ENCODE measurements around the gene LDLRAD4. TPM values are rescaled to one million over a fixed set of nuclear protein-coding genes. Genes with fewer than 3 reads are reported as not detected.

Gene LDLRAD4
- polyA plus RNA-seq, 1 experiment = not detected

DNA sequence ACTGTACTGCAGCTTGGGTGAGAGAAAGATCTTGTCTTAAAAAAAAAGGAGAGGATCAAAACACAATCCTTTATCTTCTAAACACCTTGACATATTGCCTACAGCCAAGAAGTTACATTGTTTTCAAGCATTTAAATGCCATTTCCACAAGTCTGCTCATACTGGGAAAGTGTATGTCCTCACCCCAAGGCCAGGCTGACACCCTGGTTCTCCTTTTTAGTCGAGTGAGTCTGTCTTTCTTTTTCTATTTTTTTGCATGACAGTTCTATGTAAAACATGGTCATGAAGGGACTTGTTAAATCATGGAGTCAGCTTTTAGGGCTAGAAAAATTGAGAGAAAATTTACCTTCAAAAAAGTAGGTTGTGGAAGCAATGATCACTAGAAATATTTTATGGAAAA, 274.5 kb downstream of the LDLRAD4 start:
- TF ChIP-seq CTCF (IDR thresholded peaks at IDR 0.05; ENCODE audit: low read depth, low read length) = no peak
- no peak overlapping the region for H3K27ac ChIP-seq (ENCODE audit: low read depth, low read length)
- ChIA-PET POLR2A (no interaction called here), CTCF (no interaction called here)
- no peak for DNase-seq (ENCODE audit: low read depth, low spot score)
- no peaks in the 10 kb centered on the region for H3K27me3 ChIP-seq (ENCODE audit: control insufficient read depth, insufficient read depth, low read length)
- peaks cover 6% of the 10 kb centered on the region for H3K9me3 ChIP-seq (ENCODE audit: control insufficient read depth, insufficient read depth, low read length)
- no peak overlapping the region for H3K4me3 ChIP-seq (ENCODE audit: low read depth, low read length)

- no peak for TF ChIP-seq CTCF (IDR thresholded peaks at IDR 0.05; ENCODE audit: low read depth, low read length)
- DNase-seq (ENCODE audit: low read depth, low spot score) = no peak
- Histone ChIP-seq H3K27ac (ENCODE audit: low read depth, low read length) (no peak overlapping the region), H3K27me3 (ENCODE audit: control insufficient read depth, insufficient read depth, low read length) (no peaks in the 10 kb centered on the region), H3K4me3 (ENCODE audit: low read depth, low read length) (no peak overlapping the region), H3K9me3 (ENCODE audit: control insufficient read depth, insufficient read depth, low read length) (peaks cover 12% of the 10 kb centered on the region)
- ChIA-PET POLR2A (no interaction called here), CTCF (interaction anchor here (0.5 kb wide), 1 partner anchor 455 kb away, joined by 3 read pairs; no protein-coding TSS in a partner anchor)
Measured at GRCh38 chr18:13493725-13494124, 275.2 kb downstream of the LDLRAD4 start.

DNA sequence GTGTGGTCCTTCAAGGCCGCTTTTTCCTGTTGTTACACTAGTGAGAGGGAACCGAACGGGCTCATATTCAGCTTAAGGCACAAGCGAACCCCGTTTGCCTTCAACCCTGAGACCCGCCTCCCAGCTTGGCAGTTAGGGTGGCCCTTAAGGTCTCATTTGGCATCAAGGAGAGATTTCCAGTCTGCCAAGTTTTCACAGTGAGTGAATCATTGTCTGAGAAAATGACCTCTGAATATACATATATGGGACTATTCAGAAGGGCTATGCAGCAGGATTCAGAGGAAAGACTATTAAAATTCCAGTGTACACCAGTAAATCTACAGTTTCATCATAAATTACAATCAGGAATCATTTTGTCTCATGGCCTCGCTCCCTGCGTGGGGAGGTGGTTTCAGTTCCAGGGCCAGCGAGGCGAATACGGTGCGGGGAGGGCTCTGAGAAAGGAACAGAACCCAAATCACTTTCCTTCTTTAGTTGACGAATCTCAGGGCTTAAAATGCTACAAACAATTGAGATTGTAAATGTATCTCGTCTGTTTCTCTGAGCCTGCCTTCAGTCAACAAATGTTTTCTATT, 276.4 kb downstream of the LDLRAD4 start:
- no peak for DNase-seq (ENCODE audit: low read depth, low spot score)
- Histone ChIP-seq H3K9me3 (ENCODE audit: control insufficient read depth, insufficient read depth, low read length) (peaks cover 22% of the 10 kb centered on the region), H3K4me3 (ENCODE audit: low read depth, low read length) (no peak overlapping the region), H3K27me3 (ENCODE audit: control insufficient read depth, insufficient read depth, low read length) (no peaks in the 10 kb centered on the region), H3K27ac (ENCODE audit: low read depth, low read length) (no peak overlapping the region)
- ChIA-PET POLR2A (no interaction called here), CTCF (no interaction called here)
- no peak for TF ChIP-seq CTCF (IDR thresholded peaks at IDR 0.05; ENCODE audit: low read depth, low read length)

DNA sequence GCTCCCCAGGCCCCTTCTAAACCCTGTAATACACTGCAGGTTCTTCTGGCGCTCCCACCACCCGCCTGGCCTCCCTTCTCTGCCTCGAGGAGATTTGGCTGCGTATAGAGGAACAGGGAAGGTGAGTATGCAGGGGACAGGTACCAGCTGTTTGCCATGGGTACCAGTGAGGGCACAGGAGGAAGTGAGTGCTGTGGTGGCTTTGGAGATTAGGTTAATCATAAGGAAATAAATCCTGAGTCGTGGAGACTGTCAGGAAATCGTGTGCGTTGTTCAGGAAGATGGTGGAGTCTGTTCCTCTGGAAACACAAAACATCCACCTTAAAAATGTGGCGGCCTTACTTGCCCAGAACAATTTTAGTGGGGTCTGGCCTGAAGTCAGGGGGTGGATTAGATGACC, 277.4 kb downstream of the LDLRAD4 start:
- no peak overlapping the region for H3K27ac ChIP-seq (ENCODE audit: low read depth, low read length)
- no peak for TF ChIP-seq CTCF (IDR thresholded peaks at IDR 0.05; ENCODE audit: low read depth, low read length)
- ChIA-PET CTCF (no interaction called here), POLR2A (no interaction called here)
- no peaks in the 10 kb centered on the region for H3K27me3 ChIP-seq (ENCODE audit: control insufficient read depth, insufficient read depth, low read length)
- H3K9me3 ChIP-seq (ENCODE audit: control insufficient read depth, insufficient read depth, low read length) = peaks cover 26% of the 10 kb centered on the region
- no peak for DNase-seq (ENCODE audit: low read depth, low spot score)
- no peak overlapping the region for H3K4me3 ChIP-seq (ENCODE audit: low read depth, low read length)

- POLR2A ChIA-PET = no interaction called here
- CTCF ChIA-PET = no interaction called here
- DNase-seq (ENCODE audit: low read depth, low spot score) = no peak
- TF ChIP-seq CTCF (IDR thresholded peaks at IDR 0.05; ENCODE audit: low read depth, low read length) = no peak
- H3K9me3 ChIP-seq (ENCODE audit: control insufficient read depth, insufficient read depth, low read length) = peaks cover 26% of the 10 kb centered on the region
- no peak overlapping the region for H3K27ac ChIP-seq (ENCODE audit: low read depth, low read length)
- no peak overlapping the region for H3K4me3 ChIP-seq (ENCODE audit: low read depth, low read length)
- peaks cover 3% of the 10 kb centered on the region for H3K27me3 ChIP-seq (ENCODE audit: control insufficient read depth, insufficient read depth, low read length)
Measured at GRCh38 chr18:13496691-13497281, 278.2 kb downstream of the LDLRAD4 start.
